Lower leg skin (tissue), 3 donors: ENCODE measurements around the gene SLC25A11.

Experiments used
- CTCF ChIP-seq, 3 donors: fragments of 450-650 bp; IDR thresholded peaks; one replicate each; pipeline ENCODE4 v1.5.1; 2016; ENCODE audit warnings: antibody characterized with exemption in 3 of 3, mild to moderate bottlenecking in 3 of 3, moderate library complexity in 2 of 3
- POLR2A ChIP-seq, 2 donors: fragments of 450-650 bp; IDR thresholded peaks; one replicate each; pipeline ENCODE4 v1.6.1; 2016 to 2017; ENCODE audit warnings: antibody characterized with exemption in 2 of 2, mild to moderate bottlenecking in 1 of 2, moderate library complexity in 1 of 2

- no peak for TF ChIP-seq POLR2A (IDR thresholded peaks at IDR 0.05)
- no peak for TF ChIP-seq CTCF (IDR thresholded peaks at IDR 0.05)
These were observed 7.2 kb upstream of the SLC25A11 start for GRCh38 chr17:4947010-4947410.
